Liver (tissue), 9 donors: ENCODE results near the gene ASXL2. TPM values are rescaled to one million over a fixed set of nuclear protein-coding genes. Genes with fewer than 3 reads are reported as not detected.
"Not testable (repeated sequence)": the region's sequence is repeated elsewhere in the genome, so short reads cannot be mapped to it uniquely, and the experiment has no call there.

Source experiments
- DNase-seq: peaks from one replicate; pipeline ENCODE4 v3.0.0-alpha.2; 2017; ENCODE audit warnings: low spot score
- H3K27ac ChIP-seq, 2 donors: one replicate each; pipeline ENCODE4 v1.7.0; 2013; ENCODE audit warnings: inconsistent platforms in 2 of 2, low read length in 2 of 2, control low read depth in 1 of 2, low read depth in 1 of 2, mild to moderate bottlenecking in 1 of 2
- H3K27me3 ChIP-seq, 4 donors: one replicate each; pipeline versions ENCODE4 v1.6.1 to v1.7.0; 2013; ENCODE audit warnings: low read length in 3 of 4, inconsistent platforms in 1 of 4, mild to moderate bottlenecking in 1 of 4, moderate library complexity in 1 of 4; ENCODE audit not compliant: control insufficient read depth in 4 of 4, insufficient read depth in 4 of 4
- H3K36me3 ChIP-seq, 4 donors: one replicate each; pipeline versions ENCODE4 v1.6.1 to v1.7.0; 2013; ENCODE audit warnings: low read length in 3 of 4, mild to moderate bottlenecking in 3 of 4, low read depth in 1 of 4, moderate library complexity in 1 of 4; ENCODE audit not compliant: control insufficient read depth in 4 of 4, insufficient read depth in 3 of 4
- H3K4me1 ChIP-seq, 4 donors: one replicate each; pipeline versions ENCODE4 v1.6.1 to v1.7.0; 2013; ENCODE audit warnings: low read length in 3 of 4, mild to moderate bottlenecking in 3 of 4, moderate library complexity in 1 of 4; ENCODE audit not compliant: control insufficient read depth in 4 of 4, insufficient read depth in 4 of 4
- H3K4me3 ChIP-seq, 3 donors: one replicate each; pipeline versions ENCODE4 v1.6.1 to v1.7.0; 2013; ENCODE audit warnings: low read length in 3 of 3, control low read depth in 1 of 3, low read depth in 1 of 3, mild to moderate bottlenecking in 1 of 3
- H3K9ac ChIP-seq, 2 donors: one replicate each; pipeline ENCODE4 v1.7.0; 2013; ENCODE audit warnings: low read length in 2 of 2, mild to moderate bottlenecking in 2 of 2, moderate library complexity in 2 of 2, control low read depth in 1 of 2, low read depth in 1 of 2
- H3K9me3 ChIP-seq, 4 donors: one replicate each; pipeline versions ENCODE4 v1.6.1 to v1.7.0; 2013; ENCODE audit warnings: low read length in 3 of 4; ENCODE audit not compliant: control insufficient read depth in 4 of 4
- EGR1 ChIP-seq, 2 donors: IDR thresholded peaks; 2 replicates each; pipeline ENCODE4 v1.6.1; 2016 to 2018; ENCODE audit warnings: antibody characterized with exemption in 2 of 2, low read depth in 2 of 2
- FOXA1 ChIP-seq: IDR thresholded peaks from 2 replicates; pipeline ENCODE4 v1.6.1; 2016; ENCODE audit warnings: antibody characterized with exemption
- FOXA2 ChIP-seq: IDR thresholded peaks from 2 replicates; pipeline ENCODE4 v1.6.1; 2016; ENCODE audit warnings: antibody characterized with exemption
- GABPA ChIP-seq, 2 donors: IDR thresholded peaks in 1 of 2; conservative IDR thresholded peaks in 1 of 2; 2 replicates each; pipeline ENCODE4 v1.6.1; 2016; ENCODE audit warnings: antibody characterized with exemption in 2 of 2, mild to moderate bottlenecking in 1 of 2, moderate library complexity in 1 of 2
- HNF4A ChIP-seq, 2 donors: conservative IDR thresholded peaks; 2 replicates each; pipeline ENCODE4 v1.6.1; 2016; ENCODE audit warnings: antibody characterized with exemption in 2 of 2, mild to moderate bottlenecking in 2 of 2
- JUND ChIP-seq, 2 donors: IDR thresholded peaks; 2 replicates each; pipeline ENCODE4 v1.6.1; 2016; ENCODE audit warnings: antibody characterized with exemption in 2 of 2
- RAD21 ChIP-seq, 2 donors: IDR thresholded peaks; 2 replicates each; pipeline ENCODE4 v1.6.1; 2016; ENCODE audit warnings: antibody characterized with exemption in 2 of 2, mild to moderate bottlenecking in 2 of 2
- RXRA ChIP-seq, 2 donors: IDR thresholded peaks; 2 replicates each; pipeline ENCODE4 v1.6.1; 2017 to 2018; ENCODE audit warnings: antibody characterized with exemption in 2 of 2, mild to moderate bottlenecking in 1 of 2
- YY1 ChIP-seq: IDR thresholded peaks from 2 replicates; pipeline ENCODE4 v1.6.1; 2016; ENCODE audit warnings: antibody characterized with exemption, mild to moderate bottlenecking
- WGBS: extraction: QIAGEN DNeasy Blood & Tissue Kit; methylation state at CpG from one replicate; pipeline ENCODE4 v1.1.7; 2013; 5-methylcytosine and 5-hydroxymethylcytosine counted together
- polyA plus RNA-seq, 2 donors: library from polyadenylated mRNA; stranded (reverse) in 1 of 2; unstranded in 1 of 2; fragments of 200-250 nt in 1 of 2; fragments of >200 nt in 1 of 2; fragmentation: Nextera tagmentation in 1 of 2; extraction: Ambion mirVana in 1 of 2; gene quantifications; one replicate each; pipeline versions ENCODE4 v1.2.1 to v1.2.3, GENCODE V29; 2013 to 2015
- total RNA-seq, 2 donors: library from RNA; depleted of rRNA; stranded (reverse); fragments of >200 nt; gene quantifications; one replicate each; pipeline ENCODE4 v1.2.3, GENCODE V29; 2014
- TF ChIP-seq, protein P1 (sequence below): IDR thresholded peaks from 2 replicates; pipeline ENCODE4 v1.6.1; 2016; ENCODE audit warnings: antibody characterized with exemption
- TF ChIP-seq, protein P2 (sequence below): fragments of 150-350 bp; IDR thresholded peaks from 2 replicates; pipeline ENCODE4 v1.5.1; 2017; ENCODE audit warnings: improper control_type of control experiment, low read depth, low read length; ENCODE audit not compliant: missing input control
- TF ChIP-seq, protein P3 (sequence below): IDR thresholded peaks from 2 replicates; pipeline ENCODE4 v1.6.1; 2016; ENCODE audit warnings: antibody characterized with exemption
- TF ChIP-seq, protein P4 (sequence below): IDR thresholded peaks from 2 replicates; pipeline ENCODE4 v1.6.1; 2016; ENCODE audit warnings: antibody characterized with exemption, mild to moderate bottlenecking
- donor health status: healthy.
- donor health status: healthy.
- donor health status: healthy.
- donor health status: healthy.
- donor health status: healthy.

Gene ASXL2
- total and polyA plus RNA-seq, 4 donors: 2.4 to 7.3 (median 4.4) TPM

DNA sequence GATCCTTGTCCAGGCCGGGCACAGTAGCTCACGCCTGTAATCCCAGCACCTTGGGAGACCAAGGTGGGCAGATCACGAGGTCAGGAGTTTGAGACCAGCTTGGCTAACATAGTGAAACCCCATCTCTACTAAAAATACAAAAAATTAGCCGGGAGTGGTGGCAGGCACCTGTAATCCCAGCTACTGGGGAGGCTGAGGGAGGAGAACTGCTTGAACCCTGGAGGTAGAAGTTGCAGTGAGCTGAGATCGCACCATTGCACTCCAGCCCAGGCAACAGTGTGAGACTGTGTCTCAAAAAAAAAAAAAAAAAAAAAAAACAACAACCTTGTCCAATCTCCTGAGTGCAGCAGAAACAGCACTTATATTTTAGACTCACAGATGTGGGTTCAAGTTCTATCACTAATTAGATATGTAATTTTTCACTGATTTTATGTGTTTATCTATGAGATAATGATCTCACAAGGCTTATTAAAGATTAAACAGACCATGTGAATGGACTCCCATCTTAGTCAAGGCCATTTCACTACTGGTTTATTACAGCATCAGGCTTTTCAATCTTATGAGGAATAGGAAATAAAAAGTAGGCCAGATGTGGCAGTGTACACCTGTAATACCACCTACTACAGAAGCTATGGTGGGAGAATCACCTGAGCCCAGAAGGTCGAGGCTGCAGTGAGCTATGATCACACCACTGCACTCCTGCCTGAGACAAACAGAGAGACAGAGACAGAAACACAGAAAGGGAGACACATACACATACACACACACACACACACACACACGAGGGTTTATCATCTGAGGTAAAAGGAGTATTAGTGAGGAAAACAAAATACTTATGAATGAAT lies 49.5 kb downstream of the ASXL2 start:
- Histone ChIP-seq H3K4me3 (peak overlapping the region in 2 of 3 donors; percentile 0 to 36), H3K27ac (peak overlapping the region; percentile 39 to 74), H3K4me1 (peaks cover 4 to 37% (median 29%) of the 10 kb centered on the region in 4 donors)
- H3K27me3 ChIP-seq, DNase-seq, H3K9me3 ChIP-seq, H3K9ac ChIP-seq, H3K36me3 ChIP-seq: not testable (repeated sequence)
- peak; percentile 62 for TF ChIP-seq YY1
- 67% methylated on average over 7 of the region's 7 CpGs for WGBS

DNA sequence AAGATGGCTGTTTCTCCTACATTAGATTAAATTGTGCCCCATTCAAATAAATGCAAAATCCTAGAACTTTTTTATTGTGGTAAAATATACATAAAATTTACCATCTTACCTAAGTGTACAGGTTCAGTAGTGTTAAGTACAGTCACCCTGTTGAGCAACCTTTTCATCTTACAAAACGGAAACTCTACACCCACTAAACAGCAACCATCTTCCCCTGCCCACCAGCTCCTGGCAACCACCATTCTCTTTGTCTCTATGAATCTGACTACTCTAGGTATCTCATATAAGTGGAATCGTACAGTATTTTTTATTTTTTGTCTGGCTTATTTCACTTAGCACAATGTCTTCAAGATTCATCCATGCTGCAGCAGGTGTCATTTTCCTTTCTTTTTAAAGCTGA lies 53.0 kb downstream of the ASXL2 start:
- Histone ChIP-seq H3K9ac (no peak overlapping the region), H3K27ac (no peak overlapping the region), H3K4me1 (peaks cover 6 to 63% (median 36%) of the 10 kb centered on the region in 4 donors), H3K4me3 (no peak overlapping the region), H3K27me3 (no peaks in the 10 kb centered on the region), H3K36me3 (no peaks in the 10 kb centered on the region), H3K9me3 (no peaks in the 10 kb centered on the region)
- TF ChIP-seq GABPA (IDR thresholded peaks at IDR 0.05 in 1 of 2, conservative IDR thresholded peaks at IDR 0.05 in 1 of 2) (no peak), RAD21 (IDR thresholded peaks at IDR 0.05) (no peak), JUND (IDR thresholded peaks at IDR 0.05) (no peak), HNF4A (conservative IDR thresholded peaks at IDR 0.05) (no peak), RXRA (IDR thresholded peaks at IDR 0.05) (no peak), FOXA1 (no peak), EGR1 (IDR thresholded peaks at IDR 0.05; ENCODE audit: low read depth in 2 of 2) (no peak), FOXA2 (no peak)
- TF ChIP-seq, protein P1, sequence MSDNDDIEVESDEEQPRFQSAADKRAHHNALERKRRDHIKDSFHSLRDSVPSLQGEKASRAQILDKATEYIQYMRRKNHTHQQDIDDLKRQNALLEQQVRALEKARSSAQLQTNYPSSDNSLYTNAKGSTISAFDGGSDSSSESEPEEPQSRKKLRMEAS: no peak
- TF ChIP-seq, protein P2, sequence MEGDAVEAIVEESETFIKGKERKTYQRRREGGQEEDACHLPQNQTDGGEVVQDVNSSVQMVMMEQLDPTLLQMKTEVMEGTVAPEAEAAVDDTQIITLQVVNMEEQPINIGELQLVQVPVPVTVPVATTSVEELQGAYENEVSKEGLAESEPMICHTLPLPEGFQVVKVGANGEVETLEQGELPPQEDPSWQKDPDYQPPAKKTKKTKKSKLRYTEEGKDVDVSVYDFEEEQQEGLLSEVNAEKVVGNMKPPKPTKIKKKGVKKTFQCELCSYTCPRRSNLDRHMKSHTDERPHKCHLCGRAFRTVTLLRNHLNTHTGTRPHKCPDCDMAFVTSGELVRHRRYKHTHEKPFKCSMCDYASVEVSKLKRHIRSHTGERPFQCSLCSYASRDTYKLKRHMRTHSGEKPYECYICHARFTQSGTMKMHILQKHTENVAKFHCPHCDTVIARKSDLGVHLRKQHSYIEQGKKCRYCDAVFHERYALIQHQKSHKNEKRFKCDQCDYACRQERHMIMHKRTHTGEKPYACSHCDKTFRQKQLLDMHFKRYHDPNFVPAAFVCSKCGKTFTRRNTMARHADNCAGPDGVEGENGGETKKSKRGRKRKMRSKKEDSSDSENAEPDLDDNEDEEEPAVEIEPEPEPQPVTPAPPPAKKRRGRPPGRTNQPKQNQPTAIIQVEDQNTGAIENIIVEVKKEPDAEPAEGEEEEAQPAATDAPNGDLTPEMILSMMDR: no peak
- TF ChIP-seq, protein P3, sequence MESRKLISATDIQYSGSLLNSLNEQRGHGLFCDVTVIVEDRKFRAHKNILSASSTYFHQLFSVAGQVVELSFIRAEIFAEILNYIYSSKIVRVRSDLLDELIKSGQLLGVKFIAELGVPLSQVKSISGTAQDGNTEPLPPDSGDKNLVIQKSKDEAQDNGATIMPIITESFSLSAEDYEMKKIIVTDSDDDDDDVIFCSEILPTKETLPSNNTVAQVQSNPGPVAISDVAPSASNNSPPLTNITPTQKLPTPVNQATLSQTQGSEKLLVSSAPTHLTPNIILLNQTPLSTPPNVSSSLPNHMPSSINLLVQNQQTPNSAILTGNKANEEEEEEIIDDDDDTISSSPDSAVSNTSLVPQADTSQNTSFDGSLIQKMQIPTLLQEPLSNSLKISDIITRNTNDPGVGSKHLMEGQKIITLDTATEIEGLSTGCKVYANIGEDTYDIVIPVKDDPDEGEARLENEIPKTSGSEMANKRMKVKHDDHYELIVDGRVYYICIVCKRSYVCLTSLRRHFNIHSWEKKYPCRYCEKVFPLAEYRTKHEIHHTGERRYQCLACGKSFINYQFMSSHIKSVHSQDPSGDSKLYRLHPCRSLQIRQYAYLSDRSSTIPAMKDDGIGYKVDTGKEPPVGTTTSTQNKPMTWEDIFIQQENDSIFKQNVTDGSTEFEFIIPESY: no peak
- TF ChIP-seq, protein P4, sequence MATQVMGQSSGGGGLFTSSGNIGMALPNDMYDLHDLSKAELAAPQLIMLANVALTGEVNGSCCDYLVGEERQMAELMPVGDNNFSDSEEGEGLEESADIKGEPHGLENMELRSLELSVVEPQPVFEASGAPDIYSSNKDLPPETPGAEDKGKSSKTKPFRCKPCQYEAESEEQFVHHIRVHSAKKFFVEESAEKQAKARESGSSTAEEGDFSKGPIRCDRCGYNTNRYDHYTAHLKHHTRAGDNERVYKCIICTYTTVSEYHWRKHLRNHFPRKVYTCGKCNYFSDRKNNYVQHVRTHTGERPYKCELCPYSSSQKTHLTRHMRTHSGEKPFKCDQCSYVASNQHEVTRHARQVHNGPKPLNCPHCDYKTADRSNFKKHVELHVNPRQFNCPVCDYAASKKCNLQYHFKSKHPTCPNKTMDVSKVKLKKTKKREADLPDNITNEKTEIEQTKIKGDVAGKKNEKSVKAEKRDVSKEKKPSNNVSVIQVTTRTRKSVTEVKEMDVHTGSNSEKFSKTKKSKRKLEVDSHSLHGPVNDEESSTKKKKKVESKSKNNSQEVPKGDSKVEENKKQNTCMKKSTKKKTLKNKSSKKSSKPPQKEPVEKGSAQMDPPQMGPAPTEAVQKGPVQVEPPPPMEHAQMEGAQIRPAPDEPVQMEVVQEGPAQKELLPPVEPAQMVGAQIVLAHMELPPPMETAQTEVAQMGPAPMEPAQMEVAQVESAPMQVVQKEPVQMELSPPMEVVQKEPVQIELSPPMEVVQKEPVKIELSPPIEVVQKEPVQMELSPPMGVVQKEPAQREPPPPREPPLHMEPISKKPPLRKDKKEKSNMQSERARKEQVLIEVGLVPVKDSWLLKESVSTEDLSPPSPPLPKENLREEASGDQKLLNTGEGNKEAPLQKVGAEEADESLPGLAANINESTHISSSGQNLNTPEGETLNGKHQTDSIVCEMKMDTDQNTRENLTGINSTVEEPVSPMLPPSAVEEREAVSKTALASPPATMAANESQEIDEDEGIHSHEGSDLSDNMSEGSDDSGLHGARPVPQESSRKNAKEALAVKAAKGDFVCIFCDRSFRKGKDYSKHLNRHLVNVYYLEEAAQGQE: no peak
- 68% methylated on average over 2 of the region's 2 CpGs for WGBS
- DNase-seq: no peak
